ENCODE data around the gene CTNNA2.

DNA sequence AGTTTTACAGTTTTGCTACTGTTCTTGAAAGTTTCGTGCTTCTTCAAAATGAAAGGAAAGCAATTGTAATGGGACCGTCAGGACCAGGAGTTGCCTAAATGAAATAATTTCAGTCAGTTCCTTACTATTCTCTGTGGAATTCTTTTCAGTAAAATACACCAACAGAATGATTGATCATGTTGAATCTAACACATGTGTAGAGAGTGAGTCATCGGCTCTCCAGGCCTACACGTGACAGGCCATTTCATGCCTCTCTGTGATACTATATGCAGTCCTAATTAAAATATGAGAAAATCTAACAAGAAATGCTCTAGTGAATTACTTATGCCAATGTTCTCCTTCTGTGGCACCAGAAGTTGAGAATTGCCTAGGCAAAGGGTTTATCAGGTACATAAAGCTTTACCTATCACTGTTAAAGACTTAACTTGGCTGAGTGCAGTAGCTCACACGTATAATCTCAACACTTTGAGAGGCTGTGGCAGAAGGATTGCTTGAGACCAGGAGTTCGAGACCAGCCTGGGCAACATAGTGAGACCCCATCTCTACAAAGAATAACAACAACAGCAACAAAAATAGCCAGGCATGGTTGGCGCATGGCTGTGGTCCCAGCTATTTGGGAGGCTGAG, 592.3 kb downstream of the CTNNA2 start:
- TF ChIP-seq, protein P1, sequence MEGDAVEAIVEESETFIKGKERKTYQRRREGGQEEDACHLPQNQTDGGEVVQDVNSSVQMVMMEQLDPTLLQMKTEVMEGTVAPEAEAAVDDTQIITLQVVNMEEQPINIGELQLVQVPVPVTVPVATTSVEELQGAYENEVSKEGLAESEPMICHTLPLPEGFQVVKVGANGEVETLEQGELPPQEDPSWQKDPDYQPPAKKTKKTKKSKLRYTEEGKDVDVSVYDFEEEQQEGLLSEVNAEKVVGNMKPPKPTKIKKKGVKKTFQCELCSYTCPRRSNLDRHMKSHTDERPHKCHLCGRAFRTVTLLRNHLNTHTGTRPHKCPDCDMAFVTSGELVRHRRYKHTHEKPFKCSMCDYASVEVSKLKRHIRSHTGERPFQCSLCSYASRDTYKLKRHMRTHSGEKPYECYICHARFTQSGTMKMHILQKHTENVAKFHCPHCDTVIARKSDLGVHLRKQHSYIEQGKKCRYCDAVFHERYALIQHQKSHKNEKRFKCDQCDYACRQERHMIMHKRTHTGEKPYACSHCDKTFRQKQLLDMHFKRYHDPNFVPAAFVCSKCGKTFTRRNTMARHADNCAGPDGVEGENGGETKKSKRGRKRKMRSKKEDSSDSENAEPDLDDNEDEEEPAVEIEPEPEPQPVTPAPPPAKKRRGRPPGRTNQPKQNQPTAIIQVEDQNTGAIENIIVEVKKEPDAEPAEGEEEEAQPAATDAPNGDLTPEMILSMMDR (IDR thresholded peaks at IDR 0.05): no peak
- no peak for TF ChIP-seq POLR2A (IDR thresholded peaks at IDR 0.05)
